ENCODE results near the gene KCNK7. TPM values are rescaled to one million over a fixed set of nuclear protein-coding genes. Genes with fewer than 3 reads are reported as not detected.

The KCNK7 gene
- total RNA-seq, 4 donors from 2014 or later = 32.6 to 183 (median 144) TPM

- H3K27me3 ChIP-seq = no peaks in the 10 kb centered on the region
- TF ChIP-seq POLR2AphosphoS5 (IDR thresholded peaks at IDR 0.05) = no peak
- TF ChIP-seq POLR2A (IDR thresholded peaks at IDR 0.05) = no peak
- no peak for TF ChIP-seq CTCF (IDR thresholded peaks at IDR 0.05)
- no peak for TF ChIP-seq EP300 (IDR thresholded peaks at IDR 0.05)
- WGBS = 59% methylated on average over 6 of the region's 6 CpGs
- H3K4me3 ChIP-seq = peak overlapping the region; percentile 83
- peak overlapping the region; percentile 70 for H3K27ac ChIP-seq
- no peak for DNase-seq (ENCODE audit: low spot score in 2 of 2)
- peaks cover 23% of the 10 kb centered on the region for H3K36me3 ChIP-seq
- H3K4me1 ChIP-seq = peaks cover 66% of the 10 kb centered on the region
- no peaks in the 10 kb centered on the region for H3K9me3 ChIP-seq
Observed at GRCh38 chr11:65610404-65610803, 14.8 kb upstream of the KCNK7 start.

GRCh38 chr11:65609665-65610064 is 14.1 kb upstream of the KCNK7 start:
- WGBS = 80% methylated on average over 5 of the region's 5 CpGs
- Histone ChIP-seq H3K36me3 (peaks cover 30% of the 10 kb centered on the region), H3K9me3 (no peaks in the 10 kb centered on the region), H3K27me3 (no peaks in the 10 kb centered on the region), H3K27ac (no peak overlapping the region), H3K4me3 (no peak overlapping the region), H3K4me1 (peaks cover 66% of the 10 kb centered on the region)
- TF ChIP-seq POLR2AphosphoS5 (IDR thresholded peaks at IDR 0.05) = no peak
- TF ChIP-seq EP300 (IDR thresholded peaks at IDR 0.05) = no peak
- no peak for TF ChIP-seq POLR2A (IDR thresholded peaks at IDR 0.05)
- no peak for TF ChIP-seq CTCF (IDR thresholded peaks at IDR 0.05)
- no peak for DNase-seq (ENCODE audit: low spot score in 2 of 2)

GRCh38 chr11:65609229-65609628 is 13.6 kb upstream of the KCNK7 start:
- Histone ChIP-seq H3K4me3 (no peak overlapping the region), H3K36me3 (peaks cover 34% of the 10 kb centered on the region), H3K27ac (no peak overlapping the region), H3K9me3 (no peaks in the 10 kb centered on the region), H3K27me3 (no peaks in the 10 kb centered on the region), H3K4me1 (peaks cover 66% of the 10 kb centered on the region)
- DNase-seq (ENCODE audit: low spot score in 2 of 2) = no peak
- whole genome bisulfite sequencing = 48% methylated on average over 3 of the region's 3 CpGs
- TF ChIP-seq POLR2A (IDR thresholded peaks at IDR 0.05) = no peak
- TF ChIP-seq CTCF (IDR thresholded peaks at IDR 0.05) = no peak
- TF ChIP-seq POLR2AphosphoS5 (IDR thresholded peaks at IDR 0.05) = no peak
- no peak for TF ChIP-seq EP300 (IDR thresholded peaks at IDR 0.05)

GRCh38 chr11:65607614-65608426 is 12.2 kb upstream of the KCNK7 start:
- Histone ChIP-seq H3K27me3 (no peaks in the 10 kb centered on the region), H3K27ac (peak overlapping the region; percentile 42), H3K4me1 (peaks cover 55% of the 10 kb centered on the region), H3K36me3 (peaks cover 49% of the 10 kb centered on the region), H3K9me3 (no peaks in the 10 kb centered on the region), H3K4me3 (peak overlapping the region; percentile 42)
- TF ChIP-seq POLR2A (IDR thresholded peaks at IDR 0.05) = no peak
- TF ChIP-seq EP300 (IDR thresholded peaks at IDR 0.05) = no peak
- no peak for TF ChIP-seq POLR2AphosphoS5 (IDR thresholded peaks at IDR 0.05)
- no peak for TF ChIP-seq CTCF (IDR thresholded peaks at IDR 0.05)
- no peak for DNase-seq (ENCODE audit: low spot score in 2 of 2)
- 80% methylated on average over 29 of the region's 37 CpGs for WGBS

GRCh38 chr11:65606876-65607613 is 11.4 kb upstream of the KCNK7 start:
- H3K9me3 ChIP-seq = no peaks in the 10 kb centered on the region
- DNase-seq (ENCODE audit: low spot score in 2 of 2) = peak; percentile 95 to 97
- peak overlapping the region; percentile 42 for H3K4me3 ChIP-seq
- WGBS = 32% methylated on average over 24 of the region's 67 CpGs
- H3K4me1 ChIP-seq = peaks cover 47% of the 10 kb centered on the region
- H3K27ac ChIP-seq = peak overlapping the region; percentile 50
- TF ChIP-seq EP300 (IDR thresholded peaks at IDR 0.05) = no peak
- TF ChIP-seq POLR2AphosphoS5 (IDR thresholded peaks at IDR 0.05) = peak in 2 of 3 donors; percentile 23 to 56
- H3K36me3 ChIP-seq = peaks cover 53% of the 10 kb centered on the region
- no peaks in the 10 kb centered on the region for H3K27me3 ChIP-seq
